Metanephros (tissue), 1 donor: ENCODE measurements around the gene TNFRSF19. TPM values are rescaled to one million over a fixed set of nuclear protein-coding genes. Genes with fewer than 3 reads are reported as not detected.

Source experiments
- total RNA-seq: library from RNA; depleted of rRNA; stranded (reverse); fragments of >200 nt; gene quantifications from one replicate; pipeline ENCODE4 v1.2.3, GENCODE V29; 2014

The TNFRSF19 gene, protein sequence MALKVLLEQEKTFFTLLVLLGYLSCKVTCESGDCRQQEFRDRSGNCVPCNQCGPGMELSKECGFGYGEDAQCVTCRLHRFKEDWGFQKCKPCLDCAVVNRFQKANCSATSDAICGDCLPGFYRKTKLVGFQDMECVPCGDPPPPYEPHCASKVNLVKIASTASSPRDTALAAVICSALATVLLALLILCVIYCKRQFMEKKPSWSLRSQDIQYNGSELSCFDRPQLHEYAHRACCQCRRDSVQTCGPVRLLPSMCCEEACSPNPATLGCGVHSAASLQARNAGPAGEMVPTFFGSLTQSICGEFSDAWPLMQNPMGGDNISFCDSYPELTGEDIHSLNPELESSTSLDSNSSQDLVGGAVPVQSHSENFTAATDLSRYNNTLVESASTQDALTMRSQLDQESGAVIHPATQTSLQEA
- 30.4 TPM for total RNA-seq

GRCh38 chr13:23570099-23570920, at the start of gene TNFRSF19:
TSS of gene TNFRSF19 (plus strand) at chr13:23570412. CDS start at chr13:23590184, 19,772 bp downstream.

Other genes with a start within 250 kb of the TNFRSF19 start
- gene SACS, start 136.7 kb upstream of the TNFRSF19 start, total RNA-seq, result 35.4 TPM